ENCODE results near the gene OR6Q1.

DNA sequence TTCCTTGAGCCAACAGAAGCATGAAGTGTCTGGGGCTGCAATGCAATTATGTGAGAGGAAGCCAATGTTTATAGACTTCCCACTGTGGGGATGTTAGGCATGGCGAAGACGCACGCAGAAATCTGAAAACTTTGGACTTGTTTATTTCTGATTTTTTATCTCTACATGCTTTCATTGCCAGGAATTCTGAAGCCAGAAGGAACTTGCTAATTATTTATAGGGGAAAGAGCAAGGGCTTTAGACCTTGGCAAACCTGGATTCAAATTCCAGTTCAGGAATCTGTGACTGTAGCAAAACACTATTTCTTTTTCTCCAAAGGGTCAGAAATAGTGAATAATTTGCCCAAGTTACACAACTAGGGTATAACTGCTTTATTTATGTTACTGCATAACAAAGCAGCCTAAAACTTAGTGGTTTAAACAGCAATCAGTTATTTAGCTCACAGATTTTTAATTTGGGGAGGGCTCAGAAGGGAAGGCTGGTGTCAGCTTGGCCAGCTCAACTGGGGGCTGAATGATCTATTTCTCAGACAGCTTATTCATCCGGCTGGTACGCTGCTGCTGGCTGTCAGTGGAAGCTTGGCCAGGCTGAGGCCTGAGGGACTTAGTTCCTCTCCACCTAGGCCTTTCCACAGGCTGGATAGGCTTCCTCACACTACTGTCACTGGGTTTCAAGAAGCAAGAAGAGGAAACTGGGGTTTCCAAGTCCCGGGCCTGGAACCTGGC, 1.9 kb upstream of the OR6Q1 start:
- TF ChIP-seq, protein P1, sequence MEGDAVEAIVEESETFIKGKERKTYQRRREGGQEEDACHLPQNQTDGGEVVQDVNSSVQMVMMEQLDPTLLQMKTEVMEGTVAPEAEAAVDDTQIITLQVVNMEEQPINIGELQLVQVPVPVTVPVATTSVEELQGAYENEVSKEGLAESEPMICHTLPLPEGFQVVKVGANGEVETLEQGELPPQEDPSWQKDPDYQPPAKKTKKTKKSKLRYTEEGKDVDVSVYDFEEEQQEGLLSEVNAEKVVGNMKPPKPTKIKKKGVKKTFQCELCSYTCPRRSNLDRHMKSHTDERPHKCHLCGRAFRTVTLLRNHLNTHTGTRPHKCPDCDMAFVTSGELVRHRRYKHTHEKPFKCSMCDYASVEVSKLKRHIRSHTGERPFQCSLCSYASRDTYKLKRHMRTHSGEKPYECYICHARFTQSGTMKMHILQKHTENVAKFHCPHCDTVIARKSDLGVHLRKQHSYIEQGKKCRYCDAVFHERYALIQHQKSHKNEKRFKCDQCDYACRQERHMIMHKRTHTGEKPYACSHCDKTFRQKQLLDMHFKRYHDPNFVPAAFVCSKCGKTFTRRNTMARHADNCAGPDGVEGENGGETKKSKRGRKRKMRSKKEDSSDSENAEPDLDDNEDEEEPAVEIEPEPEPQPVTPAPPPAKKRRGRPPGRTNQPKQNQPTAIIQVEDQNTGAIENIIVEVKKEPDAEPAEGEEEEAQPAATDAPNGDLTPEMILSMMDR (conservative IDR thresholded peaks at IDR 0.05; ENCODE audit: low read depth, low read length): no peak
- TF ChIP-seq EZH2 (IDR thresholded peaks at IDR 0.05; ENCODE audit: borderline replicate concordance, low read depth, low read length, poor library complexity, severe bottlenecking): no peak
